ENCODE results near the gene PGBD5.

GRCh38 chr1:230356869-230357794 lies 69.0 kb downstream of the PGBD5 start:
- TF ChIP-seq NCOA2 (IDR thresholded peaks at IDR 0.05; ENCODE audit: partially characterized antibody in 2 of 2) (no peak), BACH1 (tag; IDR thresholded peaks at IDR 0.05) (no peak)

Data from K562 (cell line).